ENCODE measurements around the gene RASAL3.

Gene RASAL3

DNA sequence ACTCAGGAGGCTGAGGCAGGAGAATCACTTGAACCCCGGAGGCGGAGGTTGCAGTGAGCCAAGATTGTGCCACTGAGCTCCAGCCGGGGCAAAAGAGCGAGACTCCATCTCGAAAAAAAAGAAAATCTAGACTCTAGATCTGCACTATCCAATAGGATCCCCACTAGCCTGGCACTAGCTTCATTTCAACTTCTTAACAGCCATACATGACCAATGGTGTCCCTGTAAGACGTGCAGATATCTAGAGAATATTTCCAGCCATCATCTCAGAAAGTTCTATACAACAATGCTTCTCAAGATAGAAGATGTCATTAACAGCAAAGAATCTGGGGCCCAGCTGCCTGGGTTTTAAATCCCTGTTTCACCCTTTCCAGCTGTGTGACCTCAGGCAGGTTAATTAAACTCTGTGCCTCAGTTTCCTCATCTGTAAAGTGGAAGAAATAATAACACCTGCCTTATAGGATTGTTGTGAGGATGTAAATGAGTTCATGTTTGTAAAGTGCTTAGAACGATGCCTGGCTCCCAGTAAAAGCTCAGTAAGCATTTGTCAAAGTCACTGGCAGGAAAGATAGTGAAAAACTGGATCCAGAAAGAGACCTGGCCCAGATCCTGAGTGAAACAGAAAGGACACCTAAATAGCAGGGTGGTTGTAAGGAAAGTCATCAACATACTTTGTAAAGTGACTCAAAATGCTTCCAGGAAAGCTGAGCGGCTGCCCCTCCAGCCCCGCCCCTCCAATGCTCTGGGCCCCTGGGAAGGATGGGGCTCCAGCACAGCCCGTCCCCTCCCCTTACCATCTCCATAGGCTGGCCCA, 28.1 kb downstream of the RASAL3 start:
- DNase-seq (ENCODE audit: low read depth in 2 of 2), result no peak

GRCh38 chr19:15433519-15434069, 30.8 kb downstream of the RASAL3 start:
- no peak for DNase-seq (ENCODE audit: low read depth in 2 of 2)

- peak; percentile 86 to 91 for DNase-seq (ENCODE audit: low read depth in 2 of 2)
These were observed 31.5 kb downstream of the RASAL3 start for GRCh38 chr19:15432629-15433518.

DNA sequence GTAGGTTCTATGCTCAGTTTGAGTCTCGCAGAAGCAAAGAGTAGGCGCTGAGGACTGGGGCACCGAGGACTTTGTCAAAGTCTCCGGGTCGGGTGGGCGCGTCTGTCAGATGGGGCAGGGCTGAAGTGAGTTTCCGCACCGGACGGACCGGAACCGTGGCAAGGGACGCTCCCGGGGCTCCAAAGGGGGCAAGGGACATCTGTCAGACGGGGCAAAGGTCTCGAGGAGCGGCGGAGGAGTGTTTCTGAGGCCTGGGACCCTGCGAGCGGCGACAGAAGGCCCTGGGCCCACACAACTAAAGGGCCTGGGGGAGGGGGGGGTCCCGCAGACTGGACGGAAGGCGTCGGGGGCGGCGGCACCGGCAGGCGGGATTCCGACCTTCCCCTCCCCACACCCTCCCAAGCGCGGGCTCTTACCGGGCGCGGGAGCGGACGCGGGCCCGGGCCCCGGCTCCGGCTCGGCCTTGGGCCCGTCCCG, 32.3 kb downstream of the RASAL3 start:
- DNase-seq (ENCODE audit: low read depth in 2 of 2), result no peak

GRCh38 chr19:15431396-15432017, 32.8 kb downstream of the RASAL3 start:
- no peak for DNase-seq (ENCODE audit: low read depth in 2 of 2)

- no peak for DNase-seq (ENCODE audit: low read depth in 2 of 2)
These were observed 33.7 kb downstream of the RASAL3 start for GRCh38 chr19:15430526-15431120.

- DNase-seq (ENCODE audit: low read depth in 2 of 2), result no peak
These were observed 34.4 kb downstream of the RASAL3 start for GRCh38 chr19:15429825-15430467.

GRCh38 chr19:15428956-15429824, 35.2 kb downstream of the RASAL3 start:
- DNase-seq (ENCODE audit: low read depth in 2 of 2), result no peak

- no peak for DNase-seq (ENCODE audit: low read depth in 2 of 2)
These were observed 36.3 kb downstream of the RASAL3 start for GRCh38 chr19:15427991-15428471.

GRCh38 chr19:15427350-15427700, 37.0 kb downstream of the RASAL3 start:
- no peak for DNase-seq (ENCODE audit: low read depth in 2 of 2)

- no peak for DNase-seq (ENCODE audit: low read depth in 2 of 2)
These were observed 37.6 kb downstream of the RASAL3 start for GRCh38 chr19:15426485-15427349.

DNA sequence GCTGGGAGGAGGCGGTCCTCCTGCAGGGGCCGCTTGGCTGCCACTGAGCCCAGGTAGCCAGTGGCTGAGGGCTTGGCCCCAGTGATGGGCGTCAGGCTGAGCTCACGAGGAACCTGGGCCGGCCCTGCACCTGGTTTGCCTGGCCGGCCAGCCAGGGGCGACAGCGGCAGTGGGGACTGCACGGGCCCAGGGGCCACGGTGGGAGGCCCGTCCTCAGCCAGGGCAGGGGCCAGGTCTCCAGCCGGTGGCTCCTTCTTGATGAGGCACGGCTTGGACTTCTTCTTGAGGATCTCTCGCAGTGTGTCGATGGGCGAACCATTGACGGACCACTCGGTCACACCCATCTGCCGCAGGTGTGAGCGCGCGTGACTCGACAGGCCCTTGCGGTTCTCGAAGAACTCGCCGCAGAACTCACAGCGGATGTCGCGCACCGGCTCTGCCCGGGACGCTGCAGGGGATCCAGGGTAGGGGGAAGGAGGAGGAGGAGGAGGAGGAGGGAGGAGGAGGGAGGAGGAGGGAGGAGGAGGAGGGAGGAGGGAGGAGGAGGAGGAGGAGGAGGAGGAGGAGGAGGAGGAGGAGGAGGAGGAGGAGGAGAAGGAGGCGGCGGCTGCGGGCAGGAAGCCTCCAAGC, 38.9 kb downstream of the RASAL3 start:
- no peak for DNase-seq (ENCODE audit: low read depth in 2 of 2)

GRCh38 chr19:15424692-15425272, 39.6 kb downstream of the RASAL3 start:
- no peak for DNase-seq (ENCODE audit: low read depth in 2 of 2)

GRCh38 chr19:15424121-15424520, 40.2 kb downstream of the RASAL3 start:
- no peak for DNase-seq (ENCODE audit: low read depth in 2 of 2)

GRCh38 chr19:15423130-15423529, 41.2 kb downstream of the RASAL3 start:
- DNase-seq (ENCODE audit: low read depth in 2 of 2), result no peak

GRCh38 chr19:15422296-15423075, 41.9 kb downstream of the RASAL3 start:
- no peak for DNase-seq (ENCODE audit: low read depth in 2 of 2)

- DNase-seq (ENCODE audit: low read depth in 2 of 2), result no peak
These were observed 42.6 kb downstream of the RASAL3 start for GRCh38 chr19:15421721-15422260.

Measured in stimulated activated CD4-positive, alpha-beta T cell treated with anti-CD3 and anti-CD28 coated beads, Interleukin-12 subunit alpha, Interleukin-12 subunit beta, amount 100 ng/mL, for 24 hours (primary cell).